K562 (cell line): Measurements from ENCODE around the gene CWF19L1.

Experiments
- ATF4 ChIP-seq: fragments of 450-650 bp; formaldehyde crosslinking; IDR thresholded peaks from 2 replicates; pipeline ENCODE4 v1.4.0; 2022; ENCODE audit warnings: mild to moderate bottlenecking, moderate library complexity
- MAX ChIP-seq: sonication (generic); formaldehyde crosslinking; IDR thresholded peaks from 2 replicates; pipeline ENCODE4 v1.9.0; 2022; ENCODE audit warnings: mild to moderate bottlenecking, missing genetic modification reagents
- ZNF174 ChIP-seq: fragments of 250-450 bp; sonication (Bioruptor Pico); IDR thresholded peaks from 2 replicates; pipeline ENCODE4 v1.4.0; 2020; ENCODE audit warnings: mild to moderate bottlenecking
- ZNF41 ChIP-seq: fragments of 250-450 bp; sonication (Bioruptor Pico); conservative IDR thresholded peaks from 2 replicates; pipeline ENCODE4 v1.4.0; 2020; ENCODE audit warnings: mild to moderate bottlenecking

DNA sequence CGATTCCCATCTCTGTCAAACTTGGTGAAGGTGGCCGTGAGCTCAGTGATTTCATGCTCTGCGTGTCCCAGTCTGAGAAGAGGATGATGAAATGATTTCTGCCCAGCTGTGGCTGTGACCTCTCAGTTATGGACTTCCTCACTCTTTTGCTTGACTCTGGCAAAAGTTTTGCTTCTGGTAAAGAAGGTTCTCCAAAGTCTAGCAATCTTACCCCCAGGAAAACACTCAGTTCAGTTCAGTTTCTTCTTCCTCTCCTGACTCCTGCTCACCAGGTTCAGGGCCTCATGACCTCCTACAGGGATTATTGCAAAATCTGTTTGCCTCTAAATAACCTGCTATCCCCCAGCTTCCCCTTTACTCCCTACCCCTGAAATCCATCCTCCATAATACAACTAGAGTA lies 23.9 kb upstream of the CWF19L1 start:
- TF ChIP-seq MAX (CRISPR knock-in tag) = no peak
- no peak for TF ChIP-seq ATF4 (CRISPR knock-in tag)
- TF ChIP-seq ZNF41 (CRISPR knock-in tag) = no peak
- no peak for TF ChIP-seq ZNF174 (CRISPR knock-in tag)
